ENCODE data around the gene DCBLD1. TPM values are rescaled to one million over a fixed set of nuclear protein-coding genes. Genes with fewer than 3 reads are reported as not detected.

Gene DCBLD1
- total RNA-seq, 1 experiment from 2014 or later, result 6.1 TPM

GRCh38 chr6:117483004-117483644 is 650 bp downstream of the DCBLD1 start:
- peak overlapping the region; percentile 97 for H2AFZ ChIP-seq
- H3K36me3 ChIP-seq (ENCODE audit: low read depth), result no peaks in the 10 kb centered on the region
- peak; percentile 61 to 62 for DNase-seq
- ChIA-PET CTCF (interaction anchor here (0.6 to 0.8 kb wide), 2 partner anchors 59 to 66 kb away, joined by 3 to 8 read pairs; no protein-coding TSS in a partner anchor), POLR2A (ENCODE audit: unreplicated experiment) (interaction anchor here (0.7 kb wide), 2 partner anchors 53 to 65 kb away, joined by 3 to 5 read pairs; no protein-coding TSS in a partner anchor)
- H3K4me1 ChIP-seq (replicated peaks; ENCODE audit: insufficient read depth), result peaks cover 16% of the 10 kb centered on the region
- H4K20me1 ChIP-seq (ENCODE audit: insufficient read depth), result no peaks in the 10 kb centered on the region
- peaks cover 23% of the 10 kb centered on the region; the same call in 1 of the 2 replicates for H3F3A ChIP-seq (ENCODE audit: insufficient read depth, low read depth)
- H3K9me2 ChIP-seq (ENCODE audit: insufficient read depth), result no peaks in the 10 kb centered on the region
- BruUV-seq (replicated peaks), result TSS peak; percentile 67
- peak overlapping the region; percentile 93 for H3K4me3 ChIP-seq
- TF ChIP-seq CTCF (conservative IDR thresholded peaks at IDR 0.05) (no peak), EZH2 (IDR thresholded peaks at IDR 0.05; ENCODE audit: low read depth) (no peak)
- intact Hi-C loops (cut with micrococcal nuclease; ENCODE audit: unreplicated experiment), result loop anchor here (2.0 kb wide), 1 partner anchor 18 kb away; no protein-coding TSS in a partner anchor
- peak overlapping the region; percentile 45 for H3K27ac ChIP-seq
- H3K79me2 ChIP-seq (ENCODE audit: low read depth), result peaks cover 47% of the 10 kb centered on the region
- no peaks in the 10 kb centered on the region for H3K27me3 ChIP-seq (ENCODE audit: insufficient read depth, low read depth)
- H3K9me3 ChIP-seq (ENCODE audit: insufficient read depth, low read depth), result no peaks in the 10 kb centered on the region
- peak overlapping the region; percentile 94 for H3K4me2 ChIP-seq

GRCh38 chr6:117483645-117484016 is 1.2 kb downstream of the DCBLD1 start:
- intact Hi-C loops (cut with micrococcal nuclease; ENCODE audit: unreplicated experiment), result loop anchor here (2.0 kb wide), 1 partner anchor 19 kb away; no protein-coding TSS in a partner anchor
- DNase-seq, result peak in 1 of 2 experiments; percentile 40
- peak overlapping the region; percentile 45 for H3K27ac ChIP-seq
- BruUV-seq (replicated peaks), result no TSS peak
- H3K4me3 ChIP-seq, result peak overlapping the region; percentile 93
- peak overlapping the region; percentile 94 for H3K4me2 ChIP-seq
- no peaks in the 10 kb centered on the region for H4K20me1 ChIP-seq (ENCODE audit: insufficient read depth)
- ChIA-PET POLR2A (ENCODE audit: unreplicated experiment) (interaction anchor here (0.7 kb wide), 1 partner anchor 52 kb away, joined by 3 read pairs; no protein-coding TSS in a partner anchor), CTCF (interaction anchor here (0.6 to 0.8 kb wide), 2 partner anchors 58 to 66 kb away, joined by 3 to 8 read pairs; no protein-coding TSS in a partner anchor)
- peak overlapping the region; percentile 97 for H2AFZ ChIP-seq
- peaks cover 48% of the 10 kb centered on the region for H3K79me2 ChIP-seq (ENCODE audit: low read depth)
- no peaks in the 10 kb centered on the region for H3K36me3 ChIP-seq (ENCODE audit: low read depth)
- peaks cover 16% of the 10 kb centered on the region for H3K4me1 ChIP-seq (replicated peaks; ENCODE audit: insufficient read depth)
- no peaks in the 10 kb centered on the region for H3K9me2 ChIP-seq (ENCODE audit: insufficient read depth)
- peaks cover 23% of the 10 kb centered on the region; the same call in 1 of the 2 replicates for H3F3A ChIP-seq (ENCODE audit: insufficient read depth, low read depth)
- TF ChIP-seq CTCF (conservative IDR thresholded peaks at IDR 0.05), result no peak
- no peaks in the 10 kb centered on the region for H3K9me3 ChIP-seq (ENCODE audit: insufficient read depth, low read depth)
- no peaks in the 10 kb centered on the region for H3K27me3 ChIP-seq (ENCODE audit: insufficient read depth, low read depth)

GRCh38 chr6:117484052-117484646 is 1.7 kb downstream of the DCBLD1 start:
- Histone ChIP-seq H4K20me1 (ENCODE audit: insufficient read depth) (no peaks in the 10 kb centered on the region), H3F3A (ENCODE audit: insufficient read depth, low read depth) (peaks cover 23% of the 10 kb centered on the region; the same call in 1 of the 2 replicates), H3K9me2 (ENCODE audit: insufficient read depth) (no peaks in the 10 kb centered on the region), H3K79me2 (ENCODE audit: low read depth) (peaks cover 51% of the 10 kb centered on the region), H3K4me2 (peak overlapping the region; percentile 94), H3K9me3 (ENCODE audit: insufficient read depth, low read depth) (no peaks in the 10 kb centered on the region), H3K27ac (no peak overlapping the region; the same call in 1 of the 2 replicates), H3K36me3 (ENCODE audit: low read depth) (no peaks in the 10 kb centered on the region), H3K4me1 (replicated peaks; ENCODE audit: insufficient read depth) (peaks cover 16% of the 10 kb centered on the region), H3K27me3 (ENCODE audit: insufficient read depth, low read depth) (no peaks in the 10 kb centered on the region), H3K4me3 (peak overlapping the region; percentile 93), H2AFZ (peak overlapping the region; percentile 97)
- POLR2A ChIA-PET (ENCODE audit: unreplicated experiment), result no interaction called here
- BruUV-seq (replicated peaks), result no TSS peak
- intact Hi-C loops (cut with micrococcal nuclease; ENCODE audit: unreplicated experiment), result no loop called here
- CTCF ChIA-PET, result interaction anchor here (0.6 to 0.8 kb wide), 2 partner anchors 58 to 65 kb away, joined by 3 to 8 read pairs; no protein-coding TSS in a partner anchor
- no peak for DNase-seq
- TF ChIP-seq CTCF (conservative IDR thresholded peaks at IDR 0.05) (no peak), EZH2 (IDR thresholded peaks at IDR 0.05; ENCODE audit: low read depth) (no peak)
